Endometrial microvascular endothelial cells (primary cell): ENCODE results near the gene DCUN1D1. TPM values are rescaled to one million over a fixed set of nuclear protein-coding genes. Genes with fewer than 3 reads are reported as not detected.

Experiments used
- in situ Hi-C: cut with HindIII; loops from 2 replicates; pipeline ENCODE4 v1.10.0; 2017; ENCODE audit warnings: low sequenced_read_pairs, low pct_unique_long_range_greater_than_20kb; ENCODE audit errors: inconsistent ontology term
- total RNA-seq: library from RNA; depleted of rRNA; stranded (reverse); fragments of >200 nt; gene quantifications from one replicate; pipeline ENCODE4 v1.2.3, GENCODE V29; 2015; ENCODE audit errors: inconsistent ontology term

DCUN1D1 gene
- total RNA-seq, 1 donor from 2014 or later = 18.6 TPM

DNA sequence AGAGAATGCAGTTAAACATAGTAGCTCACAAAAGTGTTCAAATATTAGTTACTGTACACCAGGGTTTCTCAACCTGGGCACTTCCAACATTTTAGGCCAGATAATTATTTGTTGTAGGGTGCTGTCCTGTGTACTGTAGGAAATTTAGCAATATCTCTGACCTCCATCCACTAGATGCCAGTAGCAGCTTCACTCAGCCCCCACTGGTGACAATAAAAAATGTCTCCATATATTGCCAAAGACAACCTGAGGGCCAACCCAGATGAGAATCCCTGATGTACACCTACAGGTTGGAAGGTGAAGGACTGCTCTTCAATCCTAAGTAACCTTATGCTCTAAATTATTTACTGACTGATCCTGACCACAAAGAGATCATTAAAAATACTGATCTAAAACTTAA, 32.5 kb downstream of the DCUN1D1 start:
- in situ Hi-C loops = no loop called here

DNA sequence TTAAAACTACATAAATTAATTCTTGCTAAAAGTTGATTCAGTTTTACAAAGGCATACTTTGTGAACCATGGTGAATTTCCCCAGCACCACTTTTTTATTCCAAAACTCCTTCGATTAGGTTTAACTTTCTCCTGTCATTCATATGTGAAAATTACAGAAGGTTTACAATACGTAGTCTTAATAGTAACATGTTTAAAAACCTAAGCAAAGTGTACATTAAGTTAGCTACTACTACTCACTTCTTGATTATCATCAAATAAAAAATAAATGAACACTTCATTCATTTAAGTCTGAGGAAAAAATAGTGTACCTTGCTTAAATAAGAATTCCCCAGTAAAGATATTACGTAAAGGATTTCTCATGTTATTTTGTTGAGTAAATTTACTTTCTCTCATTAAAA, 38.6 kb downstream of the DCUN1D1 start:
- in situ Hi-C loops = no loop called here

- in situ Hi-C loops = no loop called here
Measured at GRCh38 chr3:182940266-182940808, 40.0 kb downstream of the DCUN1D1 start.

DNA sequence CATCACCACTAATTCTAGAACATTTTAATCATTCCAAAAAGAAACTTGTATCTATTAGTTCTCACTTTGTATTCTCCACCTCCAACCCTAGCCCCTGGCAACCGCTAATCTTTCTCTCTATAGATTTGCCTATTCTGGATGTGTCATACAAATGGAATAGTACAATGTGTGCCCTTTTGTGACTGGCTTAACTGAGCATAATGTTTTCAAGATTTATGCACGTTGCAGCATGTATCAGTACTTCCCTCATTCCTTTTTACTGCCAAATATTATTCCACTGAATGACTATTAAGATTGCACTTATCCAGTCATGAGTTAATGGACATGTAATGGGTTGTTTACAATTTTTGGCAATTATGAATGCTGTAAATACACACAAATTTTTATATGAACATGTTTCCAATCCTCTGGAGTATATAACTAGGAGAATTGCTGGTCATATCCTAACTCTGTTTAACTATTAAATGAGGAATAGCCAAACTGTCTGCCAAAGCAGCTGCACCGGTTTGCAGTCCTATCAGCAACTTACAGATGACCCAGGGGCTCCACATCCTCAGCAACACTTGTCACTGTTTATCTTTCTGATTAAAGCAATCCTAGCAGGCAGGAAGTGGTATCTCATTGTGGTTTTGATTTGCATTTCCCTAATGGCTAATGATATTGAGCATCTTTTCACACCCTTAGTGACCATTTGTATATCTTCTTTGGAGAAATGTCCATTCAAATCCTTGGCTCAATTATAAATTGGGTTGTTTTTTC, 42.9 kb downstream of the DCUN1D1 start:
- in situ Hi-C loops = no loop called here

- in situ Hi-C loops = no loop called here
Measured at GRCh38 chr3:182936918-182937285, 43.4 kb downstream of the DCUN1D1 start.

- in situ Hi-C loops = no loop called here
Measured at GRCh38 chr3:182936239-182936917, 44.0 kb downstream of the DCUN1D1 start.

- in situ Hi-C loops = no loop called here
Measured at GRCh38 chr3:182935803-182936202, 44.5 kb downstream of the DCUN1D1 start.

DNA sequence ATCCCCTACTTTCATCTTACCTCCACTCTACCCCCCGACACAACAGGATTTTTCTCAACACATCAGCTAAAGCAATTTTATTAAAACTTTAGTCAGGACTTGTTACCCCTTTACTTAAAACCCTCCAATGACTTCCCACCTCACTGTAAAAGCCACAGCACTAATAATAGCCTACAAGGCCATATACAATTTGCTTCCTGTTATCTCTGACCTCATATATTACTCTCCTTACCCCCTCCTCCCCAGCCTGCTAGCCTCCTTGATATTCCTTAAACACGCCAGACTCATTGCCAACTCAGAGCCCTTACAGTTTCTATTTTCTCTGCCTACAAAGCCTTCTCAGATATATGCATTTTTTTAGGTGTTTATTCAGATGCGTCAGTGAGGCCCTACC, 54.4 kb downstream of the DCUN1D1 start:
- in situ Hi-C loops = no loop called here

DNA sequence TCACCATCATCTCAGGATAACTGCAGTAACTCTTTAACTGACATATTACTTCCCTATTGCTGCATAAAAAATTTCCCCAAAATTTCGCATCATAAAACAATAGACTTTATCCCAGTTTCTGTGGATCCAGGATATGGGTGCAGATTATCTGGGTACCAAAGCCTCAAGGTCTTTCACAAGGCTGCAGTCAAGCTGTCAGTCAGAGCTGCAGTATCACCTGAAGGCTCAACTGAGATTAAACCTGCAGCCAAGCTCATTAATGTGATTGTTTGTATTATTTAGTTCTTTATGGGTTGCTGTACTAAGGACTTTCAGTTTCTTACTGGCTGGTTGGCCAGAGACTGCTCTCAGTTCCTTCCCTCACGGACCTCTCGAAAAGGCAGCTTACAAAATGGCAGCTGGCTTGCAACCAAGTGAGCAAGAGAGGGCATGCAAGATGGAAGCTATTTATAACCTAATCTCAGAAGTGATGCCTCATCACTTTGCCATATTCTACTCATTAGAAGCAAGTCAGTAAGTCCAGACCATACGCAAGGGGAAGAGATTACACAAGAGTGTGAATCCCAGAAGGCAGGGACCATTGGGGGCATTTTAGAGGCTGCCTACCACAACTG, 54.9 kb downstream of the DCUN1D1 start:
- in situ Hi-C loops = no loop called here

- in situ Hi-C loops = no loop called here
Measured at GRCh38 chr3:182921665-182922355, 58.5 kb downstream of the DCUN1D1 start.

DNA sequence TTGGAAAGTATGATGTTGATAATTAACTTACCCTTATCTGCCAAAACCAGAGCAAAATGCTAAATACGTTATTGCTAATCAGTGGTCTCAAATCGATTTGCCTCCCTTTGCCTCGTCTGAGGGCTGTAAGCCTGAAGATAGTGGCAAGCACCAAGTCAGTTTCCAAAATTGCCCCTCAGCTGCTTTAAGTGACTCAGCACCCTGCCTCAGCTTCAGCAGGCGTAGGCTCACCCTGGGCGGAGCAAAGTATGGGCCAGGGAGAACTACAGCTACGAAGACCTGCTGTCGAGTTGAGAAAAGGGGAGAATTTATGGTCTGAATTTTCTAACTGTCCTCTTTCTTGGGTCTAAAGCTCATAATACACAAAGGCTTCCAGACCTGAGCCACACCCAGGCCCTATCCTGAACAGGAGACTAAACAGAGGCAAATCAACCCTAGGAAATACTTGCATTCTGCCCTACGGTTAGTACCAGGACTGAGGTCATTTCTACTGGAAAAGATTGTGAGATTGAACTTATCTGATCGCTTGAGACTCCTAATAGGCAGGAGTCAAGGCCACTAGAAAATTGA, 59.7 kb downstream of the DCUN1D1 start:
- in situ Hi-C loops = no loop called here

- in situ Hi-C loops = no loop called here
Measured at GRCh38 chr3:182919866-182920357, 60.4 kb downstream of the DCUN1D1 start.

GRCh38 chr3:182917134-182917533, 63.2 kb downstream of the DCUN1D1 start:
- in situ Hi-C loops = no loop called here

- in situ Hi-C loops = no loop called here
Measured at GRCh38 chr3:182914341-182914740, 66.0 kb downstream of the DCUN1D1 start.

- in situ Hi-C loops = no loop called here
Measured at GRCh38 chr3:182913889-182914288, 66.4 kb downstream of the DCUN1D1 start.

- in situ Hi-C loops = no loop called here
Measured at GRCh38 chr3:182912474-182912873, 67.9 kb downstream of the DCUN1D1 start.

- in situ Hi-C loops = no loop called here
Measured at GRCh38 chr3:182911782-182912111, 68.6 kb downstream of the DCUN1D1 start.

- in situ Hi-C loops = no loop called here
Measured at GRCh38 chr3:182910936-182911781, 69.2 kb downstream of the DCUN1D1 start.
